H9 (cell line): ENCODE data around the gene ZNF541. TPM values are rescaled to one million over a fixed set of nuclear protein-coding genes. Genes with fewer than 3 reads are reported as not detected.

Source experiments
- DNase-seq: peaks from one replicate; pipeline ENCODE4 v3.0.0-alpha.2; 2017
- H2AFZ ChIP-seq: one replicate; pipeline ENCODE4 v1.6.1; 2013; ENCODE audit warnings: mild to moderate bottlenecking, low read length, control low read depth, moderate library complexity
- H2AK5ac ChIP-seq: 2 replicates; pipeline ENCODE4 v1.6.1; 2013; ENCODE audit warnings: low read length, control low read depth, mixed read lengths; ENCODE audit not compliant: insufficient read length
- H2BK120ac ChIP-seq: one replicate; pipeline ENCODE4 v1.6.1; 2013; ENCODE audit warnings: low read depth, mild to moderate bottlenecking, low read length, control low read depth, inconsistent platforms; ENCODE audit not compliant: poor library complexity, severe bottlenecking
- H2BK12ac ChIP-seq: 2 replicates; pipeline ENCODE4 v1.6.1; 2013; ENCODE audit warnings: low read length, control low read depth, mixed read lengths, low read depth; ENCODE audit not compliant: insufficient read length
- H2BK15ac ChIP-seq: 2 replicates; pipeline ENCODE4 v1.6.1; 2013; ENCODE audit warnings: low read depth, low read length, control low read depth
- H2BK20ac ChIP-seq: one replicate; pipeline ENCODE4 v1.6.1; 2013; ENCODE audit warnings: low read depth, mild to moderate bottlenecking, low read length, control low read depth, inconsistent platforms; ENCODE audit not compliant: poor library complexity, severe bottlenecking
- H2BK5ac ChIP-seq: 2 replicates; pipeline ENCODE4 v1.6.1; 2013; ENCODE audit warnings: low read length, control low read depth, mixed read lengths; ENCODE audit not compliant: insufficient read length
- H3K14ac ChIP-seq: 2 replicates; pipeline ENCODE4 v1.6.1; 2013; ENCODE audit warnings: low read length, control low read depth; ENCODE audit not compliant: insufficient read depth
- H3K18ac ChIP-seq: 2 replicates; pipeline ENCODE4 v1.6.1; 2013; ENCODE audit warnings: low read depth, mild to moderate bottlenecking, mixed read lengths, low read length, control low read depth; ENCODE audit not compliant: insufficient read length
- H3K23ac ChIP-seq: 2 replicates; pipeline ENCODE4 v1.6.1; 2013; ENCODE audit warnings: low read length, control low read depth, mixed read lengths, low read depth; ENCODE audit not compliant: insufficient read length
- H3K23me2 ChIP-seq: 2 replicates; pipeline ENCODE4 v1.6.1; 2013; ENCODE audit warnings: low read depth, mild to moderate bottlenecking, mixed read lengths, low read length, control low read depth; ENCODE audit not compliant: insufficient read length, poor library complexity, severe bottlenecking
- H3K27ac ChIP-seq: 2 replicates; pipeline ENCODE4 v1.5.1; 2013; ENCODE audit warnings: low read length, control low read depth, mixed read lengths, low read depth; ENCODE audit not compliant: insufficient read length
- H3K27me3 ChIP-seq: 2 replicates; pipeline ENCODE4 v1.6.1; 2013; ENCODE audit warnings: low read length, control low read depth, inconsistent platforms; ENCODE audit not compliant: insufficient read depth
- H3K4ac ChIP-seq: 2 replicates; pipeline ENCODE4 v1.6.1; 2013; ENCODE audit warnings: low read depth, mild to moderate bottlenecking, control low read depth, inconsistent platforms, low read length, moderate library complexity
- H3K4me1 ChIP-seq: 2 replicates; pipeline ENCODE4 v1.6.1; 2013; ENCODE audit warnings: low read length, control low read depth, inconsistent platforms; ENCODE audit not compliant: insufficient read depth
- H3K4me2 ChIP-seq: 2 replicates; pipeline ENCODE4 v1.6.1; 2013; ENCODE audit warnings: low read length, control low read depth, mixed read lengths; ENCODE audit not compliant: insufficient read length, insufficient read depth
- H3K56ac ChIP-seq: 2 replicates; pipeline ENCODE4 v1.6.1; 2013; ENCODE audit warnings: low read depth, mild to moderate bottlenecking, mixed read lengths, low read length, control low read depth; ENCODE audit not compliant: insufficient read length
- H3K79me1 ChIP-seq: 2 replicates; pipeline ENCODE4 v1.6.1; 2013; ENCODE audit warnings: low read depth, mild to moderate bottlenecking, moderate library complexity, low read length, control low read depth, inconsistent platforms; ENCODE audit not compliant: insufficient read depth, poor library complexity, severe bottlenecking
- H3K79me2 ChIP-seq: 2 replicates; pipeline ENCODE4 v1.6.1; 2013; ENCODE audit warnings: low read length, control low read depth, inconsistent platforms; ENCODE audit not compliant: insufficient read depth
- H3K9ac ChIP-seq: 2 replicates; pipeline ENCODE4 v1.6.1; 2013; ENCODE audit warnings: low read length, control low read depth, mixed read lengths; ENCODE audit not compliant: insufficient read length; ENCODE audit errors: extremely low read depth
- H3K9me3 ChIP-seq: one replicate; pipeline ENCODE4 v1.6.1; 2013; ENCODE audit warnings: low read depth, low read length, inconsistent platforms; ENCODE audit not compliant: control insufficient read depth
- H3T11ph ChIP-seq: one replicate; pipeline ENCODE4 v1.6.1; 2013; ENCODE audit warnings: mild to moderate bottlenecking, low read length, control low read depth, inconsistent platforms
- H4K20me1 ChIP-seq: one replicate; pipeline ENCODE4 v1.6.1; 2013; ENCODE audit not compliant: control insufficient read depth, insufficient read length, insufficient read depth
- H4K5ac ChIP-seq: 2 replicates; pipeline ENCODE4 v1.6.1; 2013; ENCODE audit warnings: low read depth, mild to moderate bottlenecking, mixed read lengths, low read length, control low read depth; ENCODE audit not compliant: insufficient read length
- H4K8ac ChIP-seq: replicated peaks from 2 replicates; pipeline ENCODE4 v1.6.1; 2013; ENCODE audit warnings: low read length, control low read depth, mixed read lengths, low read depth; ENCODE audit not compliant: insufficient read length
- H4K91ac ChIP-seq: 2 replicates; pipeline ENCODE4 v1.6.1; 2013; ENCODE audit warnings: low read depth, mild to moderate bottlenecking, moderate library complexity, mixed read lengths, low read length, control low read depth; ENCODE audit not compliant: insufficient read length
- H3K27ac Mint-ChIP-seq, 3 experiments: 2 replicates in 2 of 3; 3 replicates in 1 of 3; pipeline ENCODE4 v1.8.0; 2020 to 2021; ENCODE audit warnings: mixed read lengths in 3 of 3, mild to moderate bottlenecking in 1 of 3, moderate library complexity in 1 of 3
- H3K27me3 Mint-ChIP-seq: 2 replicates; pipeline ENCODE4 v1.8.0; 2021; ENCODE audit warnings: low read depth, mild to moderate bottlenecking, moderate library complexity, mixed read lengths
- H3K36me3 Mint-ChIP-seq, 3 experiments: 2 replicates in 2 of 3; 3 replicates in 1 of 3; pipeline ENCODE4 v1.8.0; 2020 to 2021; ENCODE audit warnings: low read depth in 3 of 3, mixed read lengths in 3 of 3; ENCODE audit not compliant: insufficient read depth in 1 of 3
- H3K4me1 Mint-ChIP-seq, 2 experiments: 2 replicates each; pipeline ENCODE4 v1.8.0; 2020; ENCODE audit warnings: mixed read lengths in 2 of 2
- H3K4me3 Mint-ChIP-seq, 2 experiments: 2 replicates in 1 of 2; 3 replicates in 1 of 2; pipeline ENCODE4 v1.8.0; 2020 to 2021; ENCODE audit warnings: mild to moderate bottlenecking in 2 of 2, mixed read lengths in 2 of 2, moderate library complexity in 1 of 2
- H3K9me3 Mint-ChIP-seq, 2 experiments: 2 replicates in 1 of 2; 3 replicates in 1 of 2; pipeline ENCODE4 v1.8.0; 2020; ENCODE audit warnings: mild to moderate bottlenecking in 2 of 2, mixed read lengths in 2 of 2, moderate library complexity in 1 of 2
- CTCF ChIP-seq: fragments of 200-600 bp; sonication (generic); conservative IDR thresholded peaks from 3 replicates; pipeline ENCODE4 v1.8.0; 2021; ENCODE audit warnings: antibody characterized with exemption, mild to moderate bottlenecking
- WGBS: extraction: QIAGEN DNeasy Blood & Tissue Kit; methylation state at CpG from one replicate; pipeline ENCODE4 v1.1.7; 2013; ENCODE audit warnings: missing lambda C conversion rate, low lambda C conversion rate, mixed read lengths; ENCODE audit not compliant: insufficient read length; ENCODE audit errors: extremely low coverage; 5-methylcytosine and 5-hydroxymethylcytosine counted together
- total RNA-seq: library from RNA; stranded (reverse); gene quantifications from 2 replicates; pipeline ENCODE4 v1.2.1, GENCODE V29; 2021

Gene ZNF541
- total RNA-seq, 1 experiment from 2014 or later: not detected

GRCh38 chr19:47598407-47599349, 25.7 kb upstream of the ZNF541 start:
- peak overlapping the region; percentile 67 to 89 for H3K4me3 Mint-ChIP-seq
- Histone ChIP-seq H4K8ac (no peak overlapping the region), H4K20me1 (no peaks in the 10 kb centered on the region), H3K14ac (no peak overlapping the region), H3K27me3 (no peaks in the 10 kb centered on the region), H3K9me3 (no peaks in the 10 kb centered on the region), H2BK15ac (no peak overlapping the region), H3K79me1 (no peaks in the 10 kb centered on the region), H2AFZ (peak overlapping the region; percentile 76), H3K4me2 (peak overlapping the region; percentile 72), H3K79me2 (no peaks in the 10 kb centered on the region), H3K56ac (no peak overlapping the region), H3K4ac (no peak overlapping the region; the same call in 1 of the 2 replicates), H2BK20ac (no peak overlapping the region), H3K23ac (no peak overlapping the region), H3T11ph (no peak overlapping the region), H2AK5ac (no peak overlapping the region), H4K91ac (no peak overlapping the region), H2BK120ac (no peak overlapping the region), H3K4me1 (no peaks in the 10 kb centered on the region), H3K18ac (peak overlapping the region; percentile 53), H2BK5ac (peak overlapping the region; percentile 16), H3K9ac (peak overlapping the region; percentile 40), H2BK12ac (peak overlapping the region; percentile 43), H4K5ac (no peak overlapping the region), H3K27ac (peak overlapping the region; percentile 93), H3K23me2 (peaks cover 11% of the 10 kb centered on the region)
- H3K36me3 Mint-ChIP-seq: no peaks in the 10 kb centered on the region
- H3K27ac Mint-ChIP-seq: peak overlapping the region; percentile 76 to 98 (median 92)
- TF ChIP-seq CTCF: no peak
- H3K4me1 Mint-ChIP-seq: peaks cover 15 to 25% of the 10 kb centered on the region in 2 experiments
- no peaks in the 10 kb centered on the region for H3K27me3 Mint-ChIP-seq
- peak; percentile 78 for DNase-seq
- WGBS: no CpG with 5 or more reads among the region's 21 CpGs
- no peaks in the 10 kb centered on the region for H3K9me3 Mint-ChIP-seq
